B cell (primary cell): Measurements from ENCODE around the gene CCDC38. TPM values are rescaled to one million over a fixed set of nuclear protein-coding genes. Genes with fewer than 3 reads are reported as not detected.

Experiments
- ATAC-seq: fragments of 200-7000 bp; cut with Tn5 transposase; one replicate; pipeline ENCODE4 v1.10.0; 2021; ENCODE audit warnings: low read depth, mild to moderate bottlenecking, moderate number of reproducible peaks, moderate library complexity
- CTCF ChIA-PET: fragments of 350-600 bp; sonication (Branson Sonifier 250); formaldehyde crosslinking; loops from one replicate; lab custom pipeline; 2021; ENCODE audit warnings: antibody characterized with exemption, inconsistent platforms; lab: Charles Lee
- POLR2A ChIA-PET: fragments of 350-600 bp; sonication (Branson Sonifier 250); formaldehyde crosslinking; loops from one replicate; lab custom pipeline; 2021; ENCODE audit warnings: antibody characterized with exemption; lab: Charles Lee
- DNase-seq: peaks from one replicate; pipeline ENCODE4 v3.0.0; 2013
- H2AFZ ChIP-seq: 2 replicates; pipeline ENCODE4 v1.6.1; 2012; ENCODE audit warnings: mild to moderate bottlenecking, low read depth, low read length; ENCODE audit not compliant: insufficient read depth, poor library complexity, severe bottlenecking
- H3K27ac ChIP-seq, 2 donors: 1 replicate in 1 of 2; 2 replicates in 1 of 2; pipeline ENCODE4 v1.5.1; 2012 to 2013; ENCODE audit warnings: low read length in 2 of 2, mild to moderate bottlenecking in 2 of 2, moderate library complexity in 1 of 2
- H3K27me3 ChIP-seq, 4 experiments: fragments of 200-600 bp in 1 of 4; sonication (generic) in 1 of 4; replicated peaks in 1 of 4; 1 replicate in 2 of 4; 2 replicates in 2 of 4; pipeline versions ENCODE4 v1.6.1 to v1.7.0; 2013 to 2016; ENCODE audit warnings: low read length in 3 of 4, mild to moderate bottlenecking in 2 of 4, mixed read lengths in 1 of 4, moderate library complexity in 1 of 4; ENCODE audit not compliant: insufficient read depth in 4 of 4, control insufficient read depth in 3 of 4; ENCODE audit errors: control extremely low read depth in 1 of 4
- H3K36me3 ChIP-seq, 2 experiments: replicated peaks in 1 of 2; 1 replicate in 1 of 2; 2 replicates in 1 of 2; pipeline versions ENCODE4 v1.6.1 to v1.7.1; 2013; ENCODE audit warnings: low read length in 1 of 2; ENCODE audit not compliant: insufficient read depth in 2 of 2, control insufficient read depth in 1 of 2; ENCODE audit errors: control extremely low read depth in 1 of 2, extremely low read depth in 1 of 2
- H3K4me1 ChIP-seq, 2 donors: fragments of 200-600 bp in 1 of 2; sonication (generic) in 1 of 2; 1 replicate in 1 of 2; 2 replicates in 1 of 2; pipeline versions ENCODE4 v1.5.1 to v1.6.1; 2013 to 2017; ENCODE audit warnings: low read length in 2 of 2; ENCODE audit not compliant: control insufficient read depth in 2 of 2, insufficient read depth in 2 of 2
- H3K4me2 ChIP-seq: replicated peaks from 2 replicates; pipeline ENCODE3; 2012; ENCODE audit warnings: mild to moderate bottlenecking, low read depth, low read length; ENCODE audit not compliant: poor library complexity, severe bottlenecking
- H3K4me3 ChIP-seq, 5 experiments: fragments of 200-600 bp in 1 of 5; sonication (generic) in 1 of 5; 1 replicate in 3 of 5; 2 replicates in 2 of 5; pipeline versions ENCODE4 v1.5.1 to v1.7.0; 2011 to 2016; ENCODE audit warnings: low read length in 4 of 5, mild to moderate bottlenecking in 4 of 5, low read depth in 2 of 5, control low read depth in 1 of 5, moderate library complexity in 1 of 5; ENCODE audit not compliant: insufficient read depth in 1 of 5; ENCODE audit errors: control extremely low read depth in 1 of 5, extremely low read depth in 1 of 5
- H3K79me2 ChIP-seq: fragments of 200-600 bp; sonication (generic); one replicate; pipeline ENCODE4 v1.6.0; 2016; ENCODE audit warnings: low read length; ENCODE audit not compliant: control insufficient read depth, insufficient read depth
- H3K9ac ChIP-seq: fragments of 200-600 bp; sonication (generic); 2 replicates; pipeline ENCODE4 v1.6.1; 2017; ENCODE audit warnings: mild to moderate bottlenecking, low read length, moderate library complexity
- H3K9me3 ChIP-seq, 3 donors: one replicate each; pipeline versions ENCODE4 v1.6.1 to v1.7.1; 2013; ENCODE audit warnings: low read length in 2 of 3; ENCODE audit not compliant: control insufficient read depth in 2 of 3, insufficient read depth in 1 of 3; ENCODE audit errors: control extremely low read depth in 1 of 3
- H4K20me1 ChIP-seq: 2 replicates; pipeline ENCODE4 v1.6.0; 2012; ENCODE audit warnings: mild to moderate bottlenecking, low read length; ENCODE audit not compliant: insufficient read depth, control insufficient read depth, poor library complexity, severe bottlenecking
- H3K27ac Mint-ChIP-seq: one replicate; pipeline ENCODE4 v1.8.0; 2021; ENCODE audit warnings: mixed read lengths
- H3K27me3 Mint-ChIP-seq: one replicate; pipeline ENCODE4 v1.8.0; 2021; ENCODE audit warnings: mixed read lengths
- H3K4me1 Mint-ChIP-seq: one replicate; pipeline ENCODE4 v1.8.0; 2021; ENCODE audit warnings: mixed read lengths
- H3K4me3 Mint-ChIP-seq: one replicate; pipeline ENCODE4 v1.8.0; 2021; ENCODE audit warnings: mixed read lengths
- H3K9me3 Mint-ChIP-seq: one replicate; pipeline ENCODE4 v1.8.0; 2022; ENCODE audit warnings: mixed read lengths; ENCODE audit not compliant: insufficient read depth
- CTCF ChIP-seq: fragments of 200-600 bp; IDR thresholded peaks from one replicate; pipeline ENCODE4 v1.8.0; 2022; ENCODE audit warnings: antibody characterized with exemption, mild to moderate bottlenecking
- EZH2 ChIP-seq: IDR thresholded peaks from 2 replicates; pipeline ENCODE4 v1.6.1; 2012; ENCODE audit warnings: borderline replicate concordance, low read depth, mild to moderate bottlenecking, moderate library complexity, low read length; ENCODE audit not compliant: insufficient read depth, poor library complexity, severe bottlenecking
- WGBS: methylation state at CpG from one replicate; pipeline ENCODE4 v1.1.5; 2013; ENCODE audit warnings: missing lambda C conversion rate; ENCODE audit not compliant: insufficient coverage; 5-methylcytosine and 5-hydroxymethylcytosine counted together
- intact Hi-C: fragments of 100-400 bp; cut with micrococcal nuclease; formaldehyde crosslinking; loops from one replicate; pipeline ENCODE4 v1.10.0; 2022
- polyA plus RNA-seq: library from polyadenylated mRNA; depleted of rRNA; stranded (reverse); fragments of >200 nt; gene quantifications from 2 replicates; pipeline ENCODE4 v1.2.3, GENCODE V29; 2012
- total RNA-seq, 2 donors: library from RNA; stranded (reverse); fragments of 120-200 nt in 1 of 2; gene quantifications; 1 replicate in 1 of 2; 2 replicates in 1 of 2; pipeline versions ENCODE4 v1.2.3 to v1.2.4, GENCODE V29; 2013 to 2022

CCDC38 gene
- total and polyA plus RNA-seq, 2 donors (not counting 1 experiment from before 2014, with no cell fraction given), result 1.3 TPM; not detected in 1

GRCh38 chr12:95949477-95950206 is 7.2 kb upstream of the CCDC38 start:
- H3K27me3 ChIP-seq, result no peaks in the 10 kb centered on the region
- POLR2A ChIA-PET, result no interaction called here
- Mint-ChIP-seq H3K4me3 (no peak overlapping the region), H3K4me1 (no peaks in the 10 kb centered on the region), H3K27ac (no peak overlapping the region), H3K9me3 (no peaks in the 10 kb centered on the region), H3K27me3 (peaks cover 7% of the 10 kb centered on the region)
- H4K20me1 ChIP-seq, result no peaks in the 10 kb centered on the region
- DNase-seq (no peak), ATAC-seq (no peak)
- H3K79me2 ChIP-seq, result no peaks in the 10 kb centered on the region
- TF ChIP-seq CTCF (no peak), EZH2 (no peak)
- no CpG with 5 or more reads among the region's 4 CpGs for WGBS
- H3K36me3 ChIP-seq, result no peaks in the 10 kb centered on the region
- CTCF ChIA-PET, result no interaction called here
- H3K27ac ChIP-seq, result no peak overlapping the region
- H3K4me3 ChIP-seq, result no peak overlapping the region
- H3K9ac ChIP-seq, result no peak overlapping the region
- intact Hi-C loops, result no loop called here
- no peak overlapping the region for H2AFZ ChIP-seq
- H3K4me2 ChIP-seq, result no peak overlapping the region
- no peaks in the 10 kb centered on the region for H3K9me3 ChIP-seq
- H3K4me1 ChIP-seq, result no peaks in the 10 kb centered on the region

- Histone ChIP-seq H2AFZ (peak overlapping the region; percentile 98), H4K20me1 (no peaks in the 10 kb centered on the region), H3K79me2 (no peaks in the 10 kb centered on the region), H3K4me3 (peak overlapping the region in 1 of 5 experiments; percentile 85), H3K4me1 (peaks cover 9 to 11% of the 10 kb centered on the region in 2 donors), H3K27ac (no peak overlapping the region), H3K36me3 (no peaks in the 10 kb centered on the region), H3K27me3 (no peaks in the 10 kb centered on the region), H3K9me3 (no peaks in the 10 kb centered on the region), H3K9ac (peak overlapping the region; percentile 92), H3K4me2 (peak overlapping the region; percentile 79)
- TF ChIP-seq CTCF, result no peak
- TF ChIP-seq EZH2, result no peak
- Mint-ChIP-seq H3K27ac (peak overlapping the region; percentile 74), H3K4me3 (peak overlapping the region; percentile 98), H3K4me1 (peaks cover 10% of the 10 kb centered on the region), H3K9me3 (no peaks in the 10 kb centered on the region), H3K27me3 (no peaks in the 10 kb centered on the region)
- DNase-seq, result no peak
- ATAC-seq, result no peak
- ChIA-PET CTCF (interaction anchor here (1.5 to 3.3 kb wide), 3 partner anchors 15 to 54 kb away, joined by 4 to 24 read pairs (median 15); no protein-coding TSS in a partner anchor), POLR2A (interaction anchor here (1.0 to 1.5 kb wide), 2 partner anchors 91 kb away, joined by 3 to 4 read pairs; partner anchors contain the start of gene LTA4H)
- intact Hi-C loops, result loop anchor here (5.0 kb wide), 2 partner anchors 463 to 942 kb away; partner anchors contain the start of gene NDUFA12
- WGBS, result 96% methylated on average over 6 of the region's 10 CpGs
Measured at GRCh38 chr12:95944108-95944704, 1.8 kb upstream of the CCDC38 start.
